Hematopoietic multipotent progenitor cell treated with erythropoietin and hydrocortisone succinate and interleukin-3 and kit ligand, for 8 days (in vitro differentiated cells): Measurements from ENCODE around the gene NTSR1.
A peak's percentile ranks its signal among the peaks of the same experiment; 100 is the strongest.
"Not testable (repeated sequence)": the region's sequence is repeated elsewhere in the genome, so short reads cannot be mapped to it uniquely, and the experiment has no call there.

ENCODE experiments used
- DNase-seq: peaks from one replicate; pipeline ENCODE4 v3.0.0-alpha.2; 2015

The NTSR1 gene

DNA sequence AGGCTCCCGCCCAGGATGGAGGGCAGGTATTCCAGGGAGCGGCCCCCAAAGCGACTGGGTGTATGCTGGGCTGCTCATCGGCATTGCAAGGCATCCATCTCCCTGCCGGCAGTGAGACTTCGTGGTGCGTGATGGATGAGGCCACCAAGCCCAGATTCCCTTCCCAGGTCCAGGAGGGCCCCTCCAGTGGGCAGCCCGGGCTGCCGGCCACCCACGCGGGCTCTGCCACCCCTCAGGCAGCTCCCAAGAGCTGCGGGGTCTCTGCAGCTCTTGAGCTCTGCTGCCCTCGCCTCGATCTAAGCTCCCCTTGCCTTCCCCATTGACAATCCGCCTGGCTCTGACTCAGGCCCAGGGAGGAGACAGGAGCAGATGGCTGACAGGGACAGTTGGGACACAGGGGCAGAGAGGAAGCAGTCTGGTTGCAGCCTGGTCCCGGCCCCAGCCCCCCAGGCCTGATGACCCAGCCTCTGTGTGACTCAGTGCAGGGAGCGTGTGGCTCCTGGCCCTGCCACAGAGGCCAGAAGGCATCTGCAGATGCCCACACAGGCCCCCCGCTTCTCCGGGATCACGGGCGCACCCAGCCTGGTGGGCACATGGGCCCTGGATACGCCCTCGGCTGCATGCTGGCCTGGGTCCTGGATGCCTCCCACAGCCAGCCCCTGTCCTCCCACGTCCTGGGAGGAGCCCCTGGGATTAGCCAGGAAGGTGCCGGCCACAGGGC lies 33.3 kb upstream of the NTSR1 start:
- no peak for DNase-seq

DNA sequence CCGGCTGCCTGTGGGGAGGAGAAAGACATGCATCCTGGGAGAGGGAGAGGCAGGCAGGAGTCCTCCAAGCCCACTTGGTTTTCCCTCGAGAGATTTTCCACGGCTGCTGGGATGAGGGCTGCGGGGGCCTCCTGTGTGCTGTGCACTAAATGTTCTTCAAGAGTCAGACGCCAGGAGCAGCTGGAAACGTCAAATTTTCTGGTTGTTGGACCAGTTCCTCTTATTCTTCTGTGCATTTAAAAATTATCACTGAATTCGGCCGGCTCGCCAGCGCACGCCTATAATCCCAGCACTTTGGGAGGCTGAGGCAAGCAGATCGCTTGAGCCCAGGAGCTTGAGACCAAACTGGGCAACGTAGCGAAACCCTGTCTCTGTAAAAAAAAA lies 32.8 kb upstream of the NTSR1 start:
- DNase-seq = no peak

DNA sequence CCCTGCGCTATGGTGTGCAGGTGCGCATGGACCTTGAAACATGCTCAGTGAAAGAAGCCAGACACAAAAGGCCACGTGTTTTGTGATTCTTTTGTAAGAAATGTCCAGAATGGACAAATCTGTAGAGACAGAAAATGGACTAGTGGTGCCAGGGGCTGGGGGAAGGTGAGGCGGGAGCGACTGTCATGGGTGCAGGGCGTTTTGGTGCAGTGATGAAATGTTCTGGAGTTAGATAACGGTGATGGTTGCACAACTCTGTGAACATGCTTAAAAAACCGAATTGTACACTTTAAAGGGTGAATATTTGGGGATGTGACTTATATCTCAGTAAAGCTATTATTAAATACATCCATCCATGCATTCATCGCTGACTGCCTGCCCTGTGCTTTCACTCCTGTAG lies 31.7 kb upstream of the NTSR1 start:
- no peak for DNase-seq

DNA sequence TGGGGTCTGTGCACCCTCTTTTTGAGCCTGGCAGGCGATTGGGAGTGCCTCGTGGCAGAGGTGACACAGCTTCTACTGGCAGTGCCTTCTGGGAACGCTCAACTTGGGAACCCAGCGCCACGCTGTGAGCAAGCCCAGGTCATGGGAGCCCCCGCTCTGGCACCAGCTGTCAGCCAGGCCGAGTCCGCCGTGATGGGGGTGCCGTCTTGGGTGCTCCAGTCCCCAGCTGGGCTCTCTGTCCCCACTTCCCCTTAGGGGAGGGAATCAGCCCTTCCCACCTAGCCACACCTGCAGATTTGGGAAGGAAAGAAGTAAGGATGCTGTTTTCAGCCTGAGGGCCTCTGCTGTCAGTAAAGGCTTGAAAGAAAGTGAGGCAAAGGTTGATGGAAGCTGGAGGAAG lies 31.0 kb upstream of the NTSR1 start:
- DNase-seq = no peak

DNA sequence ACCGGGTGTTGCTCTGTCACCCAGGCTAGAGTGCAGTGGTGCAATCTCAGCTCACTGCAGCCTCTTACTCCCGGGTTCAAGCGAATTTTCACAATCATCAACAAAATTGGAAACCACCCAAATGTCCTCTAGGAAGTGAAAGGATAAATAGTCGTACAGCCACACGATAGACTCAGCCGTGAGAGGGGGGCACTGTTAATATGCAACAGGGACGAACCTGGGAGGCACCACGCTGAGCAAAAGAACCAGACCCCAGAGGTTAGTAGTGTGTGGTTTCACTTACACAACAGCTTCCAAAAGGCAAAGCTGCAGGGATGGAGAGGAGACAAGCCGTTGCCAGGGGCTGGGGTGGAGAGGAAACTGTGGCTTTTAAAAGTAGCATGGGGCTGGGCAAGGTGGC lies 30.1 kb upstream of the NTSR1 start:
- DNase-seq = peak; percentile 6

DNA sequence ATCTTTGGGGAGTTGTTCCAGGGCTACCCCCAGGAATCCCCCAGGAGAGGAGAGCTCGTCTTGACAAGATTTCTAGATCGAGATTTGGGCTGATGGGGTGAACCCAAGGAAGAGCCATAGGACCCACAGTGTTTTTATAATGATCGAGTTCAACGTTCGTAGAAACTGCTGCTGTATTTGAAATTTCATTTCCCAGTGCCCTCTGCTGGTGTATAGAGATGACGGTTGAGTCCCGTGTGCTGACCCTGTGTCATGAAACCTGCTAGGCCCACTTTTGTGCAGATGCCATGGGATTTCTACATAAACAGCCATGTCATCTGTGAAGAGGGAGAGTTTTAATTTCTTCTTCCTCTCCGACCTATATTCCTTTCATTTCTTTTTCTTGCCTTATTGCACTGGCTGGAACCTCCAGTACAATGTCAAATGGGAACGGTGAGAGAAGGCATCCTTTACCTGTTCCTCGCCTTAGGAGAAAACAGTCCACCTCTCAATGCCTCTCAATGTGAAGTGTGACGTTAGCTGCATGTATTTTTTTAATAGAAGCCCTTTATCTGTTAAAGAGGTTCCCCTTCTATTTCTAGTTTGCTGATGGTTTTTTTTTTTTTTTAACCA lies 28.6 kb upstream of the NTSR1 start:
- DNase-seq = no peak

DNA sequence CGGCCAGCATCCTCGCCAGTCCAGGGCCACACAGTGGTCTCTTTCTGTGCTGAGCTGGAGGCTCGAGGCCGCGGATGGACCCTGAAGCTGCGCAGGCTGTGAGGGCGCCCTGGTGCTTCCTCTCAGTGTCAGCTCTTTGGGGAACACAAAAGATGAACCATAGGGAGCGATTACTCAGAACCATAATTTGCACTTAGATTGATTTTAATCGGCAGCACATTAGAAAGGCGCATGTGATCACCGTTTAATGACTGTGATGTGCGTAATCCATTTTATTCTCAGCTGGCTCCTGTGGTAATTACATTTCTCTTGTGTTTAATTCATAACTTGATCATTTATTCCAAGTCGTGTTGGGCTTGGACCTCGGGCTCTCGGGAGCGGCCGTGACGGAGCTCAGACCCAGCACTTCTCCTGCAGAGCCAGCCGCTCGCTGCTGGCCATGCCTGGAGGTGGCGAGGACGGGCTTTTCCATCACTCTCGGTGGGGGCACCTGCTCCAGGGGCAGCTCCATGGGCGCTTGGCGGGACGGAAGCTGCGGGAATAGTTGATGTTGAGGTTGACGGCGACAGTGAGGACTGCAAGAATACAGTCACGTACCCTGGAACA lies 25.6 kb upstream of the NTSR1 start:
- DNase-seq = no peak

DNA sequence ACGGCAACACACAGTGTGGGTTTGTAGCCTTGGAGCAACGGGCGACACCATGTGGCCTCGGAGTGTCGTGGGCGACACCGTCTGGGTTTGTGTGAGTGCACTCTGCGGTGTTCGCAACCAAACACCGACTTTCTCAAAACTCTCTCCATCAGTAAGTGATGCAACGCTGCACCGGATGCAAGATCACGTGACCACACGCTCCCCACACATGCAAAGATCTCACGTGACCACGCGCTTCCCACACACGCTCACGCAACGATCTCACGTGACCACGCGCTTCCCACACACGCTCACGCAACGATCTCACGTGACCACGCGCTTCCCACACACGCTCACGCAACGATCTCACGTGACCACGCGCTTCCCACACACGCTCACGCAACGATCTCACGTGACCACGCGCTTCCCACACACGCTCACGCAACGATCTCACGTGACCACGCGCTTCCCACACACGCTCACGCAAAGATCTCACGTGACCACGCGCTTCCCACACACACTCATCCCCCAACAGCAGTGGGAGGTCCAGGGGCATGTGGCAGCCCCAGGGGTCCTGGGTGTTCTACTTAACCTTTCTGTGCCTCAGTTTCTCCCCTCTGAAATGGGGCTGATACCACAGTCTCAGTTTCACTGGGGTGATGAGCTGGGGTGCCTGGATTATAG lies 24.8 kb upstream of the NTSR1 start:
- not testable (repeated sequence) for DNase-seq

DNA sequence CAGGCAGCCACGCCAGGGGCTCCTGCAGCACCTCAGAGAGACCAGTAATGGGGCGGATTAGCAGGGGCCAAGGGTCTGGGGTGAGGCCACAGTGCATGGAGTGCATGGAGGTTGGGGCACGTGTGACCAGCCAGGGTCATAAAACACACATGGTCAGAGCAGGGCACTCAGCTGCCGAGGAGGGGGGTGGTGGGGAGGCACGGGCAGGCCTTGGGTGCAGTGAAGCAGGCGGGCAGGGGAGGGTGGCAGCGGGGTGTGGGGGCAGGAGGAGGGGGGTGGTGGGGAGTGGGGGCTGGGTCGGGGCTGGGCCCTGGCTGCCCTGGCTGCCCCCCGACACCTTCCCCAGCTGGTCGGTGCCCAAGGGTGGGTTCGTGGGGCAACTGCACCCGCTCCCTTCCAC lies 23.7 kb upstream of the NTSR1 start:
- DNase-seq = no peak

DNA sequence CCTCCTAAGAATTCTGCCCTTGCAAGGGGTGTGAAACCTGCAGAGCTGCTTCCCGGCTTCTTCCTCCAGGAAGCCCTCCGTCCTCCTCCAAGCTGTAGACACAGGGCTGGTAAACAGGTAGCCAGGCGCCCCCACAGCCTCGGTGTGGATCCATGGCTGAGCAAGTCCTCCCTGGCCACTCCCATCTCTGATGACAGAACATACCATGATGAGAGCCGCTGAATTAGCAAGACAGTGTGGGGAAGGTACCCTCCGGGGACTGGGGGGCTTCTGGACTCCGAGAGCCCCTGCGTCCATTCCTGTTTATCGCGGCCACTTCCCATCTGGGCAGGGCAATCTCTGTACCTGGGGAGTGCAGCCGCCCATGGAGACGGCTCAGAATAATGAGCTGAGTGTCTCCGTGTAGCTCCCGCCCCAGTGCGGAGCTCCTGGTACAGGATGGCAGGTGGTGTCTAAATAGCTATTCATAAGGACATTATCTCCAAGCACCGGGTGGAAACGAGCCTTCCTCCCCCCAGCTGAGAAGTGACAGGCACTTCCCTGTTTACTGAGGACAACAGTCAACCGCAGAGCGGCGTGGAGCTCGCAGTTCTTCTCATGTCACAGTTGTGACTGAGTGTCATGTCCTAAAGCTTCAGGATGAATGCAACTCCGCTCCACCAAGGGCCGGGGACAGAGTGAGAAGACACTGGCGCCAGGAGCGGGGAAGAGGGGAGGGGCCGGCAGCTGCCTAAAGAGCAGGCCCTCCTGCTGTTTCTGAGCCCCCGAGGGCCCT lies 22.7 kb upstream of the NTSR1 start:
- peak; percentile 68 for DNase-seq

DNA sequence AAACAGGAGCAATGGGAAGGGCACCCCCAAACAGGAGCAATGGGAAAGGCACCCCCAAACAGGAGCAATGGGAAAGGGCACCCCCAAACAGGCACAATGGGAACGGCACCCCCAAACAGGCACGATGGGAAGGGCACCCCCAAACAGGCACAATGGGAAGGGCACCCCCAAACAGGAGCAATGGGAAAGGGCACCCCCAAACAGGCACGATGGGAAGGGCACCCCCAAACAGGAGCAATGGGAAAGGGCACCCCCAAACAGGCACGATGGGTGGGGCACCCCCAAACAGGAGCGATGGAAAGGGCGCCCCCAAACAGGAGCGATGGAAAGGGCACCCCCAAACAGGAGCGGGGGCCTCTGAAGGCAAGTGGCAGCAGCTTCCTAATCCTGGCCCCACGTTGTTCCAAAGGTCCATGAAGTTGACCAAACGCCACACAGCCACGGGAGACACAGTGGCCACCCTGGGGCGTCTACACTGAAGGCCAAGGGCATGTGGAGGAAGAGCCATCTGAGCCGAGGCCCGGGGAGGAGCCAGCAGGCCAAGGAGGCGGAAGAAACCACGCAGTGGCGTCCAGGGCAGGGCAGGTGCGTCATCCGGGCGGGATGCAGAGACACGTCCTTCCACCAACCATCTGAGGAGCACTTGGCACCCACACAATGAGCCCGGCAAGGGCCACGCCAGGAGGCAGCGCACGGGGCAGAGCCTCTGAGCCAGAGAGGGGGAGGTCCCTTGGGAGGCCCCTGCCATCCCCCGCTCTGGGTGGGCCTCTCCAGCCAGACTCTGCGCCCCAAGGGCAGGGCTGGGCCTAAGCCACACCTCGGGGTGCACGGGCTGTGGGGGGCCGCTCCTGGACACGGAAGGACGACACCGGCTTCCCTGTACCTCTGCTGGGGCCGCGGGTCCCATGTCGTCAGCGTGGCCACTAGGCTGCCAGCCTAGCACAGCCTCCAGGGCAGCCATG lies 21.5 kb upstream of the NTSR1 start:
- DNase-seq = no peak

DNA sequence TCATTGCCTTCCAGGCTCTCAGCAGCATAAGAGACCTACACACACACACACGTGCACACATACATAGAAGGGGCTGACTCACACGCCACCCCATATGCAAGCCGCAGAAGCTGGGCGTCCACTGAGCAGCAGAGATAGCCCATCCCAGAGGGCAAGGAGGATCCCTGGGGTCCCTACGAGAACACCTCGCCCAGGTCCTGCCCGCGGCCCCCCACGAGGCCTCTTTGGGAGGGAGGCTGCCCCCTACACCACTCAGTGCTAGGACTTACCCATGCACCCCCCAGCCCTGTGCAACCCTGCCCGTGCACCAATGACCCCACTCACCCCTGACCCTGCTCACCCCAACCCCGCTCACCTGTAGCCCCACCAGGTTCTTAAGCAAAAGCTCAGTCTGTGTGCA lies 20.6 kb upstream of the NTSR1 start:
- DNase-seq = no peak

DNA sequence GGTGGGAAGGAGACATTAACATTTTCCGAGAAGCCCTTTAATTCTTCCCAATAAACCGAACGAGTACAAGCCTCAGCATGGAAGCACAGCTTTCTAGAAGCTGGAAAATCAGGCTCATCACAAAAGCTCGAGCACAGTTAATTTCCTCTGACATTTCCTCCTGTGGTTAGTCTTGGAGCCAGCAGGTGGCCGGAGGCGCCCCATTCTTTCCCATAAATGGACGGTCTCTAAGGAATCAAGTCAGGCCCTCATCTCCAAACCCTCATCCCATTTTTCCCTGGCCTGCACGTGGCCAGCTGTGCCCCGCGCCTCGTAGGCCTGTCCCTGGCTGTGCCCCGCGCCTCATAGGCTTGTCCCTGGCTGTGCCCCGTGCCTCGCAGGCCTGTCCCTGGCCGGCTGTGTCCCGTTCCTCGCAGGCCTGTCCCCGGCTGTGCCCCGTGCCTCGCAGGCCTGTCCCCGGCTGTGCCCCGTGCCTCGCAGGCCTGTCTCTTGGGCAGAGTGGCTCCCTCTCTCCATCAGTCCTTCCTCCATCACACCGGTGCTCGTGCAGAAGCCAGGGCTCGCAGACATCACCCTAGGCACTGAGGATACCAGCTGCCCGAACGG lies 19.7 kb upstream of the NTSR1 start:
- no peak for DNase-seq

DNA sequence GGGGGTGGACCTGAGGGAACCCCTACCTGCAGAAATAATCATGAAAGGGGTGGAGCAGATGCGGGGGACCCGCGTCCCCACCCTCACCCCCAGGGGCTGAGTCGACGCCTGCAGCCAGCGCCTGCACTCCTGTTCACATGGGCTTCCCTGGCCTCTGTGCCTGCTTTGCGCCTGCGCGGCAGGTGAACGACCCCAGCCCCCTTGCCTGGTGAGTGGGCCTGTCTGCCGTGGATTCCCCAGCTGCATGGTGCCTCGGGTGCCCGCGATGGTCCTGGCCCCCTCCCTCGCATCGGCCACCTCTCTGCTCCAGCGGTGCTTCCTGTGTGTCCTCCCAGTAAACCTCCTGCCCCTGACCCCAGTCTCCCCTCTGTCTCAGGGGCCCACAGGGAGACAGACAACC lies 18.8 kb upstream of the NTSR1 start:
- DNase-seq = no peak

DNA sequence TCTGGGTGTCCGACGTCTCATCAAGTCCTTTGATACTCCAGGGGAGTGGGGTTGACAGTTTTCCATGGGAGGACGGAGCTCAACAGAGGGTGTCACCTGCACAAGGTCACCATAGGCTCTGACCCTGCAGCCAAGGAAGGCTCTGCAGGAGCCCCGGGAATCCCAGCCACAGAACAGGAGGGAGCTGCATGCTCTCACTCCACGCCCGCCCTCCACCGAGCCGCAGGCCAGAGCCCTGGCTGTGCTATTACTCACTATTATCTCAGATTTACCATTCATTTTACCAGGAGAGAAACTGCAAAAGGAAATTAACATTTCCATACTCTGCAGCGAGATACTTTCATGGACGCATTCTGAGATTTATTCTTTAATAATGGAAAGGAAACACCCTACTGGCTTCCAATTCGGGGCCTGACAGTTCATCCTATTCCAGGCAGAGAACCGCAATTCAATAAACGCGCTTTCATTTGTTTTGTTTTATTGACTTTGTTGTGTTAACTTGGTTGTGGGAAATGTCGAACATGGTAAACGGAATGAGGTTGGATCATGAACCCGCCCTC lies 18.3 kb upstream of the NTSR1 start:
- DNase-seq = no peak

DNA sequence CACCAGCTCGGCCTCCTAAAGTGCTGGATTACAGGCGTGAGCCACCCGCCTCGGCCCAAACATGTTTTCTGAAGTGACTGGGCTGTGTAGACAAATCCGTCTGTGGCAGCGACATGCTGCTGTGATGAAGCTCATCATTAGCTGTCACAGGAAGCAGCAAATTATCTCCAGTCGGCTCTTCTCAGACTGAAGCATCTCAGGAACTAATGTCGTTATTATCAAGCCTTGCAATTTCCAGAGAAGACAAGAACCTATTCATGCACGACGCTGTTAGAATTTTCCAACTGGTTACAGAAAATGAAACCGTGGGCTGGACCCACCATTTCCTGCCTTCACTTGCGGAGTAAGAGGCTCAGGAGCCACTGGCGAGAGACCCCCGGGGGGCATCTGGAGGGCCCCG lies 17.1 kb upstream of the NTSR1 start:
- DNase-seq = no peak

DNA sequence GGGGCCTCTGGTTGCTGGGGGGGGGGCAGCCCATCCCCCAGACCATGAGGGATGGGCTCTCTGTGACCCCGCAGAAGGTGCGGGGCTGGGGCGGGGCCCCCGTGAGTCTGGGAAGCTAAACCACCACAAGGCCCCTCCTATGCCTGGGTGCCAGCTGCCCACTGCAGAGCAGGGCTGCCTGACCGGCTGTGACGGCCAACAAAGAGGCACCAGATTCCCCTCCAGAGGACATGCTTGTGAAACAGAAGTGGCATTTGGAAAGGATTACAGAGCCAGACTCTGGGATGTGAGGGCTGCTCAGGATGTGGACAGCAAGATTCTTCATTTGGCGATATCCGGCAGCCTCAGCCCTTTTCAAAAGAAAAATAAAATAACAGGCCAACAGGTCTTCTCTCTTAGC lies 16.5 kb upstream of the NTSR1 start:
- DNase-seq = no peak

DNA sequence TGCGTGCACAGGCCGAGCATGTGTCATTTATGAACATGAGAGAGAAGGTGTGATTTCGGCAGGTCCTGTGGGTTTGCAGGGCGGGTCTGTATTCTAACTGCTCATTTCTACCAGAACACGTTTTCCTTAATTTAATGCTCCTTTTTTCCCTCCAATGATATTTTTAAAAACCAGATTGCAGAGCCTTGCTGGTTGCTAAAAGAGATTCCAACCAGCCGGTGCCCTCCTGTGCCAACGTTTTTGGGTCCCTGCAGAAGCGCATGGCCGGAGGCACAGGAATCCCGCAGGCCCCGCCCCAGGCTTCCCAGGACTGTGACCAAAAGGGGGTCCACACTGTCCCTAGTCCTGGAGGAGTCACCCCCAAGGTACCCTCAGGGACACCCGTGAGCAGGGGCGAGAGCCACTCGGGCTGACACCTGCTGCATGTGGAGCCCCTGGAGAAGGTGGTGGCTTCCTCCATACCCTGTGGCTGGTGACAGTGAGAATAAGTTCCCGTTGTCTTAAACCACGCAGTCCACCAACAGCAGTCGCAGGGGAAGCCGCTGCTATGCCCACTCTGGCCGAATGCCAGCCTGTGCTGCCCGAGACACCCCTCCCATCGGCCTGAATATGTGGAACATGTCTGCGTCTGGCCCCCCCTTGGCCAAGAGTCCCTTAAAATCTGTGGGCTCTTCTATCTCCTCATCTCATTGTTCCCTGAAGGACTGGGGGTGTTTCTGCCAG lies 15.7 kb upstream of the NTSR1 start:
- no peak for DNase-seq

DNA sequence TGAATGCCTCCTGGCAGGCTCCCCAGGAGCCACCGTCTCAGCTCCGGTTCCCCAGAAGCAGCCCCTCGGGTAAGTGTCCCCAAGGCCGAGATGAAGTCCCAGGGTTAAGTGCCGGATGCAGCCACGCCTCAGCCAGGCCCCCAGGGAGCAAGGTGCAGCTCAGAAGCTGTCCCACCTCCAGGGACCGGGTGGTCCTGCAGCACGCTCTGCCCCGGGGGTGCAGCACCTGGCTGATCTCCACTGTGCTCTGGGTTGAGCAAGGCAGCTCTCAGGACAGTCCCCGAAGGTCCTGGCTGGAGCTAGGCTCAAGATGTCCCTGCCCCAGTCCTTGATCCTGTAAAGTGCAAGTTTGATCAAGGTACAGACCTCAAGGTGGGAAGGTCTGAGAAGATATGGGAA lies 15.1 kb upstream of the NTSR1 start:
- DNase-seq = no peak

DNA sequence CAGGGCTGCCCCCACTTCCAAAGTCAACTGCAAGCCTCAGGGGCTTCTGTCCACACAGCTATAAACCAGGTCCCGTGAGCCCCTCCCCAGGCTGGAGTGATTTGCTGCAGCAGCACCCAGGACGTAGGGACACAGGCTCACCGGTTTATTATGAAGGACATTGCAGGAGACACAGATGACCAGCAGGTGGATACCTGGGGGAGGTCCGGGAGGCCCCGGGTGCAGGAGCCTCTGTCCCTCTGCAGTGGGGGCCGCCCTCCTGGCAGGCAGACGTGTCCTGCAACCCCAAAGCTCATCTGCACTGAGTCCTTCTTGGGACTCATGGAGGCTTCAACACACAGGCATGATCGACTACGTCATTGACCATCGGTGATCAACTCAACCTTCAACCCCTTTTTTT lies 14.5 kb upstream of the NTSR1 start:
- DNase-seq = no peak

DNA sequence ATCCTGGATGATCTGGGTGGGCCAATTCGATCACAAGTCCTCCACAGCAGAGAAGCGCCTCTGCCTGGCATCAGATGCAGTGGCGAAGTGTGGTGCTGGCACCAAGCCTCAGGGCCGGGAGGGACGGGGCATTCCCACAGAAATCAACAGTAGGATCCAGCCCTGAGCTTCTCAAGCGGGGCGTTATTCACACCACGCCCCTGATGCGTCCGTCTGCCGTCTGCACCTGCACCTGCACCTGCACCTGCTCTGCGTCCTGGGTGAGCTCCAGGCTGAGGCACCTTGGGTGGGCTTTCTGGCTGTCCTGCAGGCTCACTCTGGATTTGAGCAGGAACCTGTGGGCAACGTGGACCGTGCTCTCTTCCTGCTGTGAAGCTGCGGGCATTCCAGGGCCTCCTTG lies 13.8 kb upstream of the NTSR1 start:
- no peak for DNase-seq
